HUES48 (cell line): Measurements from ENCODE around the gene SYCN.

ENCODE experiments used
- H3K27ac ChIP-seq: one replicate; pipeline ENCODE4 v1.7.0; 2013; ENCODE audit warnings: low read depth, low read length, inconsistent platforms
- H3K27me3 ChIP-seq: 2 replicates; pipeline ENCODE4 v1.6.1; 2013; ENCODE audit warnings: mild to moderate bottlenecking, low read length; ENCODE audit not compliant: control insufficient read depth, insufficient read depth
- H3K36me3 ChIP-seq: 2 replicates; pipeline ENCODE4 v1.6.1; 2013; ENCODE audit warnings: low read length; ENCODE audit not compliant: control insufficient read depth, insufficient read depth
- H3K4me1 ChIP-seq: 2 replicates; pipeline ENCODE4 v1.6.1; 2013; ENCODE audit warnings: mild to moderate bottlenecking, low read length; ENCODE audit not compliant: control insufficient read depth, insufficient read depth
- H3K4me3 ChIP-seq: 2 replicates; pipeline ENCODE4 v1.5.1; 2013; ENCODE audit warnings: mild to moderate bottlenecking, low read depth, low read length
- H3K9ac ChIP-seq: 2 replicates; pipeline ENCODE4 v1.6.1; 2013; ENCODE audit warnings: mild to moderate bottlenecking, low read depth, low read length, moderate library complexity
- H3K9me3 ChIP-seq: 2 replicates; pipeline ENCODE4 v1.6.1; 2013; ENCODE audit warnings: low read length; ENCODE audit not compliant: control insufficient read depth, insufficient read depth

Gene SYCN

DNA sequence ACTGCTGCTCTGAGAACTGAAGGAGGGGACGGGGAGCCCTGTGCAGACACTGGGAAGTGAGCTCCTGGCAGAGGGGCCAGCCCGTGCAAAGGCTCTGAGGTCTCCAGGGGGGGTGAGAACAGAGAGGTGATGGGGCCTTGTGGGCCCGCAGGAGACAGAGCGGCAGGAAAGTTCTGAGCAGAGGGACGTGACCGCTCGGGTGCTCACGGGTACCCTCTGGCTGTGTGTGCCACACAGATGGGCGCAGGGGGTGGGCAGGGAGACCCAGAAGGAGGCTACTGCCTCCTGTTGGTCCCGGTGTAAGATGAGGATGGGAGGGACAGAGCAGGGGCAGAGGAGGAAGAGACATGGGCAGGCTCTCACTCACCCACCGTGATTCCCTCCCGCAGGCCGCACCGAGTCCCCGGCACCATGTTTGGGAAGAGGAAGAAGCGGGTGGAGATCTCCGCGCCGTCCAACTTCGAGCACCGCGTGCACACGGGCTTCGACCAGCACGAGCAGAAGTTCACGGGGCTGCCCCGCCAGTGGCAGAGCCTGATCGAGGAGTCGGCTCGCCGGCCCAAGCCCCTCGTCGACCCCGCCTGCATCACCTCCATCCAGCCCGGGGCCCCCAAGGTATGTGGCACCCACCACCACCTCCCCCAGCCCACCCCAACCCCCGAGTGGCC is 34.8 kb downstream of the SYCN start:
- no peaks in the 10 kb centered on the region for H3K9me3 ChIP-seq
- H3K4me1 ChIP-seq: peaks cover 15% of the 10 kb centered on the region; the same call in 1 of the 2 replicates
- no peak overlapping the region for H3K4me3 ChIP-seq
- H3K36me3 ChIP-seq: peaks cover 12% of the 10 kb centered on the region
- H3K9ac ChIP-seq: no peak overlapping the region
- no peak overlapping the region for H3K27ac ChIP-seq
- no peaks in the 10 kb centered on the region for H3K27me3 ChIP-seq

DNA sequence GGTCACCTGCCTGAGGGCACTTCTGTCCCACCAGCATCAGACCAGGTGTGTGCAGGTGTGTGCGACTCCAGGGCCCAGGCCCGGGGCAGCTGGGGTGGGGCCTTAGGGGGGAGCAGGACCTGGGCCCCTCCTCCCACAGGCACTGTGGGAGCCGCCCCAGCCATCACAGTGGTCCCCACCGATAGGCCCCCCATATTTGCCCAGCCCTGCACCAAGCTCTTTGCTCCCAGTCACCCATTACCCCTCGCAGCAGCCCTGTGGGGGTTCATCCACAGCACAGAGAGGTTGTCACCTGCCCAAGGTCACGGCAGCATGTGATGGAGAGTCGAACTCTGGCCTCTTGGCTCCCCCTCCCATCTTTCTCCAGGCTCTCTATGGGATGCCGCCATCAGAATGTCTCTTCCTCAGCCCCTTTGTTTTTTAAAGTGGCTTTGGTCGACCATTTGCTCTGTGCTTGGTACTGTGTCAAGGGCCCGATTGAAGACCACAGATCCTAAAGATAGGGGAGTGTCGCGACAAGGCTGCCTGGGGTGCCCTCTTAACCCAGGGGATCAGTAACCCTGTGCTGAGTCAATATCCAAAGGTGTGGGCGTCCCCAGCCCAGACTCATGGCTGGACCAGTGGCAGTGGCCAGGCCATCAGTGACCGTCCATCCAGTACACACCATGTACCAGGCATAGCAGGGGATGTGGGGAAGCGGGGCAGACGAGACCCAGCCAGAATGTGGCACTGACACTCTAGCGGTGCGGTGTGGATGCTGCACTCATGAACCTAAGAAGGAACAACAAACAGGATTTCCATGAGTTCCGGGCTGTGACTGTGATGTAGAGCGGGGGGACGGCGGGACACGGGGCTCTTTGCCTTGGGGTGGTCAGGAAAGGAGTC is 35.6 kb downstream of the SYCN start:
- Histone ChIP-seq H3K27me3 (no peaks in the 10 kb centered on the region), H3K9ac (no peak overlapping the region), H3K36me3 (peaks cover 12% of the 10 kb centered on the region), H3K9me3 (no peaks in the 10 kb centered on the region), H3K4me1 (peaks cover 15% of the 10 kb centered on the region; the same call in 1 of the 2 replicates), H3K4me3 (no peak overlapping the region), H3K27ac (no peak overlapping the region)

DNA sequence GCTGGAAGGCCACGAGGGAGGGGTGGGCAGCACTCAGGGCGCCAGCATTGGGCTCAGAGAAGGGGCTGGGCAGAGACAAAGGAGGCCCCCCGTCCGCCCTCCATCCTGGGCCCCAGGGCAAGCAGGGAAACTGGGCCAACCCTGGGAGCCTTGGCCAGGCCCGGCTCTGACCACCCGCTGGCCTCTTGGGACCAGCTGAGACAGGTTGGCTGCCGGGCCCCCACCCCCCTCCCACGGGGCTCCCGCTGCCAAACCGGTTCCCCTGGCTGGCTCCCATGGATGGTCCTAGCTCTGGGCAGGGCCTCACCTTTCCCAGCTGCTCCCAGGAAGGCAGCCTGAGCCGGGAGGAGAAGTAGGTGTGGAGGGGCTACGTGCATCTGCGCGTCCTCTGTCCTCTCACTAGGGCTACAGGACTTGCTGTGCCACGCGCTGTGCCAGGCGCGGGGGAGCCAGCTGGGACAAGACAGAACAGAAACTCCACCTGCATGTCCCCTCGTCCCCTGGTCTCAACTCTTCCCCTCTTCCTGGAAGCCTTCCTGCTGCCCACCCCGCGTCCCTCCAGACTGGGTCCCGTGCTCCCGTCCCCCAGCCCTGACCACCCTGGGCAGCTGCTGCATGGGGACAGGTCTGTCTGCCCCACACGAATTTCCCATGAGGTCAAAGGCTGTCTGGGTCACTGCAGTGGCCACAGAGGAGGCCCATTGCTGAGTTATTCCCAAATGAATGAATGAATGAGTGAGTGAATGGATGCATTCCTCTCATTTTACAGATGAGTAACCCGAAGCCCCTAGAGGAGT is 36.4 kb downstream of the SYCN start:
- Histone ChIP-seq H3K9ac (no peak overlapping the region), H3K9me3 (no peaks in the 10 kb centered on the region), H3K36me3 (peaks cover 12% of the 10 kb centered on the region), H3K4me3 (no peak overlapping the region), H3K4me1 (peaks cover 15% of the 10 kb centered on the region; the same call in 1 of the 2 replicates), H3K27ac (no peak overlapping the region), H3K27me3 (no peaks in the 10 kb centered on the region)

DNA sequence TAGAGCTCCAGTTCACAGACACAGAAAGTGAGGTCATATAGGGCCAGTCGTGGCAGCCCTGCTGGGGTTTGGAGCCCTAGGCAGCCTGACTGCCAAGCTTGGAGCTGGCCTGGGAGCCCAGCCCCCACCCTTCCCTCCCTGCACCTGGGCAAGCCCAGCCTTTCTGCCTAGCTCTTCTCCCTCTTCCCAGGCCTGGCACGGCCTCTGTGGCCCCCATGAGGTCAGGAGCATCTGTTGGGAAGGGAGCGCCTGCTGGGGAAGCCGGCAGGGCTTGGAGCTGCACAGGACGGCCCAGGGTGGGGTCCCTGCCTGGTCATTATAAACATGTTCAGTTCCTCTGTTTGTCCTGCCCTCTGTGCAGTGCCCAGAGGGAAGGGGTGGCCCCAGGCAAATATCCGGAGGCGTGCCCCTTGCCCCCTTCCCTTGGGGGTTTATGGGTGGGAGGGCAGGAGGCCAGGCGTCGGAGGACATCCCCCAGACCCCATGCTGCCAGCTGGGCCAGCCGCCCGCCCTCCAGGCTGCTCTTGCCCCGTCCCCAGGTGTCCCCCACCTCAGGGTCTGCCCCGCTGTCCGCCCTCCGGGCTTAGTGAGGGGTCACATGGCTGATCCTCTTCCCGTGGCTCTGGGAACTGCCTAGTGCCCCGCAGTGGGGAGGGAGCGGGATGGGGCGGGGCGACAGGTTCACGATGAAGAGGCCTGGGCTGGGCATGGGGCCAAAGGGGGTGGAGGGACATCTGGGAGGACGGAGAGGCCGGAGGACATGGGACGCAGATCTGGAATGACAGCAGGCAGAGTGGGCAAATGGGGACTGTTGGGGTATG is 37.3 kb downstream of the SYCN start:
- H3K27ac ChIP-seq: no peak overlapping the region
- H3K4me1 ChIP-seq: peaks cover 15% of the 10 kb centered on the region; the same call in 1 of the 2 replicates
- no peaks in the 10 kb centered on the region for H3K27me3 ChIP-seq
- no peak overlapping the region for H3K9ac ChIP-seq
- H3K4me3 ChIP-seq: no peak overlapping the region
- H3K36me3 ChIP-seq: peaks cover 12% of the 10 kb centered on the region
- no peaks in the 10 kb centered on the region for H3K9me3 ChIP-seq

DNA sequence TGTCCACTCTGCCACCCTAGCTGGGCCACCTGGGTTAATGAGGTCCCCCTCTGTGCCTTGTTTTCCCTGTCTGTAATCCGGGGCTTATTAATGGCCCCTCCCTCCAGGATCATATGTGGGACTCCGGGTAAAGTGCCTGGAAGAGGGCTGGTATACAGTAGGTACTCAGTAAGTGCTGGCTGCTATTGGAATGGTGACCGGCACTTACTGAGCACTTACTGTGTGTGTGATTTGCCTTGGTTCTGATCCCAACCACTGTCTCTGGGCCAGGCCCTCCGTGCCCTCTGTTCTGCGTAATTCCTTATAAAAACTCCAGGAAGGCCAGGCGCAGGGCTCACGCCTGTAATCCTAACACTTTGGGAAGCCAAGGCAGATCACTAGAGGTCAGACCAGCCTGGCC is 38.2 kb downstream of the SYCN start:
- no peak overlapping the region for H3K4me3 ChIP-seq
- peaks cover 9% of the 10 kb centered on the region for H3K36me3 ChIP-seq
- H3K27ac ChIP-seq: no peak overlapping the region
- H3K27me3 ChIP-seq: no peaks in the 10 kb centered on the region
- no peak overlapping the region for H3K9ac ChIP-seq
- peaks cover 15% of the 10 kb centered on the region; the same call in 1 of the 2 replicates for H3K4me1 ChIP-seq
- no peaks in the 10 kb centered on the region for H3K9me3 ChIP-seq

DNA sequence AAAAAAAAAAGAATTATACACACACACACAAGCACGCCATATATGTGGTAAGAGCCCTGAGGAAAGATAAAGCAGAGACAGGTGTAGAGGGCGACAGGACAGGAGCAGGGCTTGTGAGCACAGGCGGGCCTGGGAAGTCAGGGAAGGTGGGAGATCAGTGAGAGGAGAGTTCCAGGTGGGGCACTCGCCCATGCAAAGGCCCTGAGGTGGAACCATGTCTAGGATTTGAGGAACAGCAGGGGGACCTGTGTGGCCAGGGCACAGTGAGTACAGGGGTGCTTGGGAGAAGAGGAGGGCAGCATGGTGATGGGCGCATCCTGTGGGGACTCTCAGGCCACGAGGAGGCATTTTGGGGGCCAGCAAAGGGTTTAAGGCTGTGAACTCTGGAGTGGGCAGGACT is 39.8 kb downstream of the SYCN start:
- H3K4me1 ChIP-seq: peaks cover 15% of the 10 kb centered on the region; the same call in 1 of the 2 replicates
- H3K36me3 ChIP-seq: 0 out of 2 replicates have a peak, but pooled peaks cover under 1% of the 10 kb centered on the region
- H3K4me3 ChIP-seq: no peak overlapping the region
- H3K27ac ChIP-seq: no peak overlapping the region
- H3K9ac ChIP-seq: no peak overlapping the region
- no peaks in the 10 kb centered on the region for H3K27me3 ChIP-seq
- no peaks in the 10 kb centered on the region for H3K9me3 ChIP-seq

DNA sequence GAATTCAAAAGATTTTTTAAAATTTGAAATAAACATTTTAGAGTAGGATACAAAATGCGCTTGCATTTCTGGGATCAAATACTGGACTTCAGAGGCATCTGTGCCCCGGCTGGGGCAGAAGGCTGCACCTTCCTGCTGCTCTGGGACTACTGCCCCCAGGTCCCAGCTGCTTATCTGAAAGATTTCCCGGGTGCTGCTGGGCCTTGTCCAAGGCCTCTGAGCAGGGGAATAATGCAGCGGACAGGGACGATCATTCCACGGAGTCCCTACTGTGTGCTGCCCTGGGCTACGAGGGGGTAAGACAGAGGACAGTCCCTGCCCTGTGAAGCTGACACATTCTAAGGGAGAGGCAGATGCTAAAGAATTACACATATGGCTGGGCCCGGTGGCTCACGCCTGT is 40.4 kb downstream of the SYCN start:
- peaks cover 15% of the 10 kb centered on the region; the same call in 1 of the 2 replicates for H3K4me1 ChIP-seq
- no peak overlapping the region for H3K9ac ChIP-seq
- H3K27me3 ChIP-seq: no peaks in the 10 kb centered on the region
- H3K9me3 ChIP-seq: no peaks in the 10 kb centered on the region
- H3K27ac ChIP-seq: no peak overlapping the region
- peaks cover 3% of the 10 kb centered on the region; the same call in 1 of the 2 replicates for H3K36me3 ChIP-seq
- H3K4me3 ChIP-seq: no peak overlapping the region

DNA sequence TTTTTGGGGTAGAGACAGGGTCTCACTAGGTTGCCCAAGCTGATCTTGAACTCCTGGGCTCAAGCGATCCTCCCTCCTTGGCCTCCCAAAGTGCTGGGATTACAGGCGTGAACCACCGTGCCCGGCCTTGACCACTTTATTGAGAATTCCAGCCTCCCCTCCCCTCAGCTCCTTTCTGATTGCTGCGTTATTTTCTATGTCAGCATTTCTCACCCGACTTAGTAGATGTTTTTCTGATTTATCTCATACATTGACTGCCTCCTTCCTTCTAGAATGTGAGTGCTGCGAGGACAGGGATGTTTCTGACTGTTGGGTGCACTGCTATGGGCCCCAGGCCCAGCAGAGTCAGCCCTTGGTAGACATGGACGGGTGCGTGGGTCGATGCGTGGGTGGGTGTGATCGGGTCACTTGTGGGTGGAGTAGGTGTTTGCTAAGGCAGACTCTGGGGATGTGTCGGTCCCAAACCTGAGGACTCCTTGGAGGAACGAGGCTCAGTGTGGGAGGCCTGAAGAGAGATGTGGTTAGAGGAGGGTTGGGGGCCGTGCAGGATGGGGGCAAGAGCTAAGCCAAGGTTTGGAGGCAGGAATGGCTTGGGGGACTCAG is 41.5 kb downstream of the SYCN start:
- H3K4me1 ChIP-seq: peaks cover 7% of the 10 kb centered on the region; the same call in 1 of the 2 replicates

DNA sequence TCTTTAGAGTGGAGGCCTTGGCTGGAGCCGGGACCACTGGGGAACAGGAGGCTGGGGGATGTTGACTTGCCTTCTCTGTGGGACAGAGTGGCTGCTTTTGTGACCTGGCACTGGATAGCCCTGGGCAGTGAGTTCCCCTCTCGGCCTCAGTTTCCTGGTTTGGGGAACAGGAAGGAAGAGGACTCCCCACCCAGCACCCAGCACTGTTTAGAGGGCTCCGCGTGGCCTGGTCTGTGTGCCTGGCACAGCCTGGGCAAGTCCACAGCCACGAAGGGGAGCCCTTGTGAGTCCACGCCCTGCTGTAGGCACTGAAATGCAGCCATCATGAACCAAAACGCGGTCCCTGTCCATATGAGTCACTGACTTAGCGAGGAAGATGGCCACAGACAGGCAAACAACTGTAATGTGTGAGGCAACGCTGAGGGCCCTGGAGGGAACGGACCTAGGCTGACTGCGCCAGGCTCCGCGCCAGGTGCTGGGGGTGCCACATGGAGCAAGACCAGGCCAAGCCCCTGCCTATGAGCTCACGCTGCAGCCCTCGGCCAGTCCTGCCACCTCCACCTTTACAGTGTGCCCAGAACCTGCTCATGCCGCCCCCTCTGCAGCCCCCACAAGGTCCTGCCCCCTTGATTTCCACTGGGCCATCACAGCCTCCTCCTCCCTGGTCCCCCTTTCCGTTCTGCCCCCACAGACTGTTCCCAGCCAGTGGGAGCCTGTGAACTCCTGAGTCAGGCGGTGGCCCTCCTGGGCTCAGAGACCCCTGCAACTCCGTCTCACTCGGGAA is 43.0 kb downstream of the SYCN start:
- Histone ChIP-seq H3K4me3 (no peak overlapping the region), H3K9ac (no peak overlapping the region), H3K9me3 (no peaks in the 10 kb centered on the region), H3K27me3 (no peaks in the 10 kb centered on the region), H3K27ac (no peak overlapping the region), H3K4me1 (peaks cover under 1% of the 10 kb centered on the region; the same call in 1 of the 2 replicates), H3K36me3 (peaks cover 3% of the 10 kb centered on the region; the same call in 1 of the 2 replicates)

More for the DNA sequence above, 41.5 kb downstream of the SYCN start:
- no peak overlapping the region for H3K27ac ChIP-seq
- no peaks in the 10 kb centered on the region for H3K27me3 ChIP-seq
- H3K9me3 ChIP-seq: no peaks in the 10 kb centered on the region
- peaks cover 3% of the 10 kb centered on the region; the same call in 1 of the 2 replicates for H3K36me3 ChIP-seq
- no peak overlapping the region for H3K4me3 ChIP-seq
- no peak overlapping the region for H3K9ac ChIP-seq
